HFFc6 (cell line): ENCODE data around the gene WARS2. TPM values are rescaled to one million over a fixed set of nuclear protein-coding genes. Genes with fewer than 3 reads are reported as not detected.

Experiments
- DNase-seq: peaks from one replicate; pipeline ENCODE4 v3.0.0-alpha.2; 2018
- H3K27ac Mint-ChIP-seq: 2 replicates; pipeline ENCODE4 v1.8.0; 2020; ENCODE audit warnings: mild to moderate bottlenecking, mixed read lengths
- H3K27me3 Mint-ChIP-seq: 2 replicates; pipeline ENCODE4 v1.8.0; 2021; ENCODE audit warnings: mild to moderate bottlenecking, moderate library complexity, mixed read lengths; ENCODE audit not compliant: insufficient read depth
- H3K36me3 Mint-ChIP-seq: 2 replicates; pipeline ENCODE4 v1.8.0; 2021; ENCODE audit warnings: low read depth, mixed read lengths
- H3K4me1 Mint-ChIP-seq: 2 replicates; pipeline ENCODE4 v1.8.0; 2020; ENCODE audit warnings: low read depth, mixed read lengths
- H3K4me3 Mint-ChIP-seq: 2 replicates; pipeline ENCODE4 v1.8.0; 2020; ENCODE audit warnings: mild to moderate bottlenecking, moderate library complexity, mixed read lengths
- H3K9me3 Mint-ChIP-seq: 2 replicates; pipeline ENCODE4 v1.8.0; 2020; ENCODE audit warnings: mild to moderate bottlenecking, mixed read lengths
- CTCF ChIP-seq: fragments of 200-600 bp; sonication (generic); IDR thresholded peaks from 2 replicates; pipeline ENCODE4 v1.5.0; 2021; ENCODE audit warnings: antibody characterized with exemption, mild to moderate bottlenecking
- total RNA-seq, 6 experiments: library from RNA; stranded (reverse); fragmentation: NEBNext Ultra II Directional; extraction: Animal tissue kit (Norgen Biotek cat#: 25700); gene quantifications; 2 replicates in 1 of 6; 3 replicates in 5 of 6; pipeline ENCODE4 v1.2.3, GENCODE V29; 2021

Gene WARS2
- total RNA-seq, 6 experiments from 2014 or later = 10.5 to 14.8 (median 12.9) TPM

- Mint-ChIP-seq H3K4me1 (peaks cover 11% of the 10 kb centered on the region; the same call in 1 of the 2 replicates), H3K4me3 (no peak overlapping the region), H3K27ac (no peak overlapping the region), H3K9me3 (no peaks in the 10 kb centered on the region), H3K36me3 (no peaks in the 10 kb centered on the region), H3K27me3 (no peaks in the 10 kb centered on the region; the same call in 1 of the 2 replicates)
- TF ChIP-seq CTCF = no peak
- DNase-seq = no peak
Observed at GRCh38 chr1:119038363-119038762, 102.1 kb downstream of the WARS2 start.

GRCh38 chr1:119034359-119034758 is 106.1 kb downstream of the WARS2 start:
- Mint-ChIP-seq H3K27ac (no peak overlapping the region), H3K4me3 (no peak overlapping the region), H3K4me1 (no peaks in the 10 kb centered on the region), H3K27me3 (no peaks in the 10 kb centered on the region), H3K36me3 (peaks cover 7% of the 10 kb centered on the region; the same call in 1 of the 2 replicates), H3K9me3 (no peaks in the 10 kb centered on the region)
- no peak for DNase-seq
- no peak for TF ChIP-seq CTCF

- Mint-ChIP-seq H3K9me3 (no peaks in the 10 kb centered on the region), H3K36me3 (peaks cover 7% of the 10 kb centered on the region; the same call in 1 of the 2 replicates), H3K27ac (no peak overlapping the region), H3K4me3 (no peak overlapping the region), H3K4me1 (peaks cover 4% of the 10 kb centered on the region), H3K27me3 (no peaks in the 10 kb centered on the region)
- DNase-seq = no peak
- no peak for TF ChIP-seq CTCF
Observed at GRCh38 chr1:119032986-119033385, 107.5 kb downstream of the WARS2 start.

- no peak for DNase-seq
- H3K27ac Mint-ChIP-seq = no peak overlapping the region
- H3K27me3 Mint-ChIP-seq = no peaks in the 10 kb centered on the region
- H3K4me3 Mint-ChIP-seq = no peak overlapping the region
- H3K9me3 Mint-ChIP-seq = peaks cover 4% of the 10 kb centered on the region; the same call in 1 of the 2 replicates
- peaks cover 7% of the 10 kb centered on the region; the same call in 1 of the 2 replicates for H3K36me3 Mint-ChIP-seq
- TF ChIP-seq CTCF = no peak
- peaks cover 9% of the 10 kb centered on the region for H3K4me1 Mint-ChIP-seq
Observed at GRCh38 chr1:119027759-119028158, 112.7 kb downstream of the WARS2 start.

GRCh38 chr1:119026956-119027355 is 113.5 kb downstream of the WARS2 start:
- DNase-seq = no peak
- Mint-ChIP-seq H3K4me1 (peaks cover 9% of the 10 kb centered on the region), H3K27me3 (no peaks in the 10 kb centered on the region), H3K27ac (no peak overlapping the region), H3K9me3 (peaks cover 4% of the 10 kb centered on the region; the same call in 1 of the 2 replicates), H3K4me3 (no peak overlapping the region), H3K36me3 (peaks cover 9% of the 10 kb centered on the region; the same call in 1 of the 2 replicates)
- no peak for TF ChIP-seq CTCF

- DNase-seq = no peak
- Mint-ChIP-seq H3K4me3 (no peak overlapping the region), H3K9me3 (no peaks in the 10 kb centered on the region), H3K27me3 (peaks cover 1% of the 10 kb centered on the region; the same call in 1 of the 2 replicates), H3K27ac (no peak overlapping the region), H3K36me3 (peaks cover 4% of the 10 kb centered on the region; the same call in 1 of the 2 replicates), H3K4me1 (peaks cover 6% of the 10 kb centered on the region)
- no peak for TF ChIP-seq CTCF
Observed at GRCh38 chr1:119015547-119015946, 124.9 kb downstream of the WARS2 start.
